ENCODE data around the gene OR8B2. TPM values are rescaled to one million over a fixed set of nuclear protein-coding genes. Genes with fewer than 3 reads are reported as not detected.

OR8B2 gene
- total RNA-seq, 1 experiment from 2014 or later = not detected

DNA sequence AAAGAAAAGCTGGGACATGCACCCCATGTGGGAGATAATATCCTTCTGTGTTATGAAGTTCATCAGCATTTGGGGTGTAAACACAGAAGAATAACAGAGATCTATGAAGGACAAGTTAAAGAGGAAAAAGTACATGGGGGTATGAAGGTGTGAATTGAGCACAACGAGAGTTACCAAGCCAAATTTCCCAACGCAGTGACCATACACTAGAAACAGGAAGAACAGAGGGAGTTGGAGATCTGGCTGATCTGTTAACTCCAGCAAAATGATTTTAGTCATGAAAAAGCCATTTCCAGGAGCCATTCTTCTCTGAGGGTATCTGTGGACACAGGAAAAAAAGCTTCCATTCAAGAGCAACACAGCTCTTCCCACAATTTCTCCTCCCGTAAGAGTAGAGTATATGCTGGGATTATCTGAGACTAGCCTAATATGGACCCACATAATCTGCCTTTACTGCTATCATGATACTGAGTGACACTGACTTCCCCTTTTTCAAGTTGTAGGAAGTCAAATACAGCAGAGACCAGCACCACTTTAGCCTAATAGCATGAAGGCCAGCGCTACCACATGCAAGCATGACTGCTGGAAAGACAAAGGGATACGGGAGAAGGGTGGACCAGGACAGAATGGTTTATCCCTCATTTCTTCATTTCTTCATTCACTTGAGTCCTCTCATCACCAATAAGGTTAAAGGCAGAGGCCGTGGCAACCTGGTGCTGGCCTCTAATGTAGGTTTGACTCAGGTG is 44.7 kb downstream of the OR8B2 start:
- DNase-seq = no peak
- no peaks in the 10 kb centered on the region for H3K4me1 Mint-ChIP-seq (ENCODE audit: low read depth, unreplicated experiment)
- ChIA-PET CTCF (no interaction called here), POLR2A (no interaction called here)
- H3K4me3 Mint-ChIP-seq (ENCODE audit: unreplicated experiment) = no peak overlapping the region
- H3K27ac Mint-ChIP-seq (ENCODE audit: unreplicated experiment) = no peak overlapping the region
- Histone ChIP-seq H3K4me1 (no peaks in the 10 kb centered on the region), H3K36me3 (ENCODE audit: control insufficient read depth, insufficient read depth, low read length) (no peaks in the 10 kb centered on the region), H3K27me3 (replicated peaks; ENCODE audit: control insufficient read depth, insufficient read depth, low read length) (no peaks in the 10 kb centered on the region), H3K4me3 (ENCODE audit: low read depth, low read length) (no peak overlapping the region), H3K9me3 (peaks cover 4% of the 10 kb centered on the region; the same call in 1 of the 2 replicates)
- TF ChIP-seq, protein P1, sequence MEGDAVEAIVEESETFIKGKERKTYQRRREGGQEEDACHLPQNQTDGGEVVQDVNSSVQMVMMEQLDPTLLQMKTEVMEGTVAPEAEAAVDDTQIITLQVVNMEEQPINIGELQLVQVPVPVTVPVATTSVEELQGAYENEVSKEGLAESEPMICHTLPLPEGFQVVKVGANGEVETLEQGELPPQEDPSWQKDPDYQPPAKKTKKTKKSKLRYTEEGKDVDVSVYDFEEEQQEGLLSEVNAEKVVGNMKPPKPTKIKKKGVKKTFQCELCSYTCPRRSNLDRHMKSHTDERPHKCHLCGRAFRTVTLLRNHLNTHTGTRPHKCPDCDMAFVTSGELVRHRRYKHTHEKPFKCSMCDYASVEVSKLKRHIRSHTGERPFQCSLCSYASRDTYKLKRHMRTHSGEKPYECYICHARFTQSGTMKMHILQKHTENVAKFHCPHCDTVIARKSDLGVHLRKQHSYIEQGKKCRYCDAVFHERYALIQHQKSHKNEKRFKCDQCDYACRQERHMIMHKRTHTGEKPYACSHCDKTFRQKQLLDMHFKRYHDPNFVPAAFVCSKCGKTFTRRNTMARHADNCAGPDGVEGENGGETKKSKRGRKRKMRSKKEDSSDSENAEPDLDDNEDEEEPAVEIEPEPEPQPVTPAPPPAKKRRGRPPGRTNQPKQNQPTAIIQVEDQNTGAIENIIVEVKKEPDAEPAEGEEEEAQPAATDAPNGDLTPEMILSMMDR (IDR thresholded peaks at IDR 0.05; ENCODE audit: insufficient read depth in 1 of 2, low read depth in 1 of 2, low read length in 1 of 2, severe bottlenecking in 1 of 2, unreplicated experiment in 1 of 2) = no peak
- no TSS peak for BruUV-seq (replicated peaks)
- peaks cover 4% of the 10 kb centered on the region for H3K27me3 Mint-ChIP-seq (ENCODE audit: insufficient read depth, unreplicated experiment)
- intact Hi-C loops (cut with micrococcal nuclease; ENCODE audit: unreplicated experiment) = no loop called here
- H3K36me3 Mint-ChIP-seq (ENCODE audit: insufficient read depth, unreplicated experiment) = no peaks in the 10 kb centered on the region
- H3K9me3 Mint-ChIP-seq (ENCODE audit: unreplicated experiment) = no peaks in the 10 kb centered on the region

Other genes with a start within 250 kb of the OR8B2 start
- gene OR10D3, start 201.2 kb downstream of the OR8B2 start, total RNA-seq (2022) = not detected in 2 replicates
- gene OR8G1, start 143.4 kb downstream of the OR8B2 start, total RNA-seq (2022) = not detected in 2 replicates
- not detected in 2 replicates for gene OR8G5, start 128.1 kb downstream of the OR8B2 start, total RNA-seq (2022)
- not detected in 2 replicates for gene OR8D1, start 70.5 kb downstream of the OR8B2 start, total RNA-seq (2022)
- gene OR8D2, start 64.3 kb downstream of the OR8B2 start, total RNA-seq (2022) = not detected in 2 replicates
- gene OR8B3, start 14.5 kb upstream of the OR8B2 start, total RNA-seq (2022) = not detected in 2 replicates
- not detected in 2 replicates for gene OR8B4, start 40.4 kb upstream of the OR8B2 start, total RNA-seq (2022)
- gene OR8B8, start 61.2 kb upstream of the OR8B2 start, total RNA-seq (2022) = not detected in 2 replicates
- not detected in 2 replicates for gene OR8B12, start 159.2 kb upstream of the OR8B2 start, total RNA-seq (2022)
- not detected in 2 replicates for gene OR8A1, start 185.5 kb upstream of the OR8B2 start, total RNA-seq (2022)
- not detected in 2 replicates for gene PANX3, start 226.9 kb upstream of the OR8B2 start, total RNA-seq (2022)
- gene TBRG1, start 238.4 kb upstream of the OR8B2 start, total RNA-seq (2022) = 71.5 and 72.0 TPM in 2 replicates

All from Caco-2 (cell line).